Lower leg skin (tissue), 4 donors: ENCODE data around the gene ZSWIM6. TPM values are rescaled to one million over a fixed set of nuclear protein-coding genes. Genes with fewer than 3 reads are reported as not detected.

Experiments
- DNase-seq, 2 donors: peaks; one replicate each; pipeline ENCODE4 v3.0.0-alpha.2; 2019; ENCODE audit warnings: low spot score in 2 of 2
- H3K4me3 ChIP-seq: fragments of 200-600 bp; sonication (generic); 2 replicates; pipeline ENCODE4 v1.5.1; 2017; ENCODE audit warnings: mild to moderate bottlenecking, low read depth; ENCODE audit not compliant: poor library complexity, severe bottlenecking
- POLR2A ChIP-seq, 2 donors: fragments of 450-650 bp; IDR thresholded peaks; one replicate each; pipeline ENCODE4 v1.6.1; 2016 to 2017; ENCODE audit warnings: antibody characterized with exemption in 2 of 2, mild to moderate bottlenecking in 1 of 2, moderate library complexity in 1 of 2
- WGBS, 2 donors: methylation state at CpG; one replicate each; pipeline ENCODE4 v1.1.5; 2018; 5-methylcytosine and 5-hydroxymethylcytosine counted together
- intact Hi-C: fragments of 100-400 bp; cut with DNase I; formaldehyde crosslinking; loops from one replicate; pipeline ENCODE4 v1.15.0; 2023; ENCODE audit warnings: low total_unique reads
- total RNA-seq, 4 donors: library from RNA; depleted of rRNA; stranded (reverse); fragments of >200 nt; gene quantifications; one replicate each; pipeline ENCODE4 v1.1.0, GENCODE V29; 2016
- TF ChIP-seq, protein P1 (sequence below), 3 donors: fragments of 450-650 bp; IDR thresholded peaks; one replicate each; pipeline ENCODE4 v1.5.1; 2016; ENCODE audit warnings: antibody characterized with exemption in 3 of 3, mild to moderate bottlenecking in 3 of 3, moderate library complexity in 2 of 3

ZSWIM6 gene
- total RNA-seq, 4 donors from 2014 or later = 7.1 to 8.7 (median 8.1) TPM

DNA sequence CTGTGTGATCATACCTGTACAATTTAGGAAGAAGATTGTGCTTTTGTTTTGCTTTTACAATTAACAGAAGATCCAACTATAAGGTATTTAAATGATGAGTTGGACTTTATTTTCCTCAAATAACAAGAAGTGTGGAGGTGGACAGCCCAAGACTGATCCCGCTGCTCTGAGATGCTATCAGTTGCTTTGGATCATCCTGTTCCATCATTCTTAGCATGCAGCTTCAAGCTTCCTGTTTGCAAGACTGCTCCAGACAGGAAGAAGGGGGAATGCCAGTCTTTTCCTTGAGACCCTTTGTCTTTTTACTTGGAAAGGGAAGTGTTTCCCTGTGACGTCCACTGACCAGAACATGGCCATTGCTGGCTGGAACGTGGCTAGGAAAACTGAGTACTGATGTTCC, 250.8 kb downstream of the ZSWIM6 start:
- no peak for DNase-seq
- intact Hi-C loops = no loop called here
- 46 to 59% methylated on average over 3 of the region's 3 CpGs for whole genome bisulfite sequencing, 2 donors
- TF ChIP-seq, protein P1, sequence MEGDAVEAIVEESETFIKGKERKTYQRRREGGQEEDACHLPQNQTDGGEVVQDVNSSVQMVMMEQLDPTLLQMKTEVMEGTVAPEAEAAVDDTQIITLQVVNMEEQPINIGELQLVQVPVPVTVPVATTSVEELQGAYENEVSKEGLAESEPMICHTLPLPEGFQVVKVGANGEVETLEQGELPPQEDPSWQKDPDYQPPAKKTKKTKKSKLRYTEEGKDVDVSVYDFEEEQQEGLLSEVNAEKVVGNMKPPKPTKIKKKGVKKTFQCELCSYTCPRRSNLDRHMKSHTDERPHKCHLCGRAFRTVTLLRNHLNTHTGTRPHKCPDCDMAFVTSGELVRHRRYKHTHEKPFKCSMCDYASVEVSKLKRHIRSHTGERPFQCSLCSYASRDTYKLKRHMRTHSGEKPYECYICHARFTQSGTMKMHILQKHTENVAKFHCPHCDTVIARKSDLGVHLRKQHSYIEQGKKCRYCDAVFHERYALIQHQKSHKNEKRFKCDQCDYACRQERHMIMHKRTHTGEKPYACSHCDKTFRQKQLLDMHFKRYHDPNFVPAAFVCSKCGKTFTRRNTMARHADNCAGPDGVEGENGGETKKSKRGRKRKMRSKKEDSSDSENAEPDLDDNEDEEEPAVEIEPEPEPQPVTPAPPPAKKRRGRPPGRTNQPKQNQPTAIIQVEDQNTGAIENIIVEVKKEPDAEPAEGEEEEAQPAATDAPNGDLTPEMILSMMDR (IDR thresholded peaks at IDR 0.05) = no peak
- TF ChIP-seq POLR2A (IDR thresholded peaks at IDR 0.05) = no peak
- no peak overlapping the region for H3K4me3 ChIP-seq

DNA sequence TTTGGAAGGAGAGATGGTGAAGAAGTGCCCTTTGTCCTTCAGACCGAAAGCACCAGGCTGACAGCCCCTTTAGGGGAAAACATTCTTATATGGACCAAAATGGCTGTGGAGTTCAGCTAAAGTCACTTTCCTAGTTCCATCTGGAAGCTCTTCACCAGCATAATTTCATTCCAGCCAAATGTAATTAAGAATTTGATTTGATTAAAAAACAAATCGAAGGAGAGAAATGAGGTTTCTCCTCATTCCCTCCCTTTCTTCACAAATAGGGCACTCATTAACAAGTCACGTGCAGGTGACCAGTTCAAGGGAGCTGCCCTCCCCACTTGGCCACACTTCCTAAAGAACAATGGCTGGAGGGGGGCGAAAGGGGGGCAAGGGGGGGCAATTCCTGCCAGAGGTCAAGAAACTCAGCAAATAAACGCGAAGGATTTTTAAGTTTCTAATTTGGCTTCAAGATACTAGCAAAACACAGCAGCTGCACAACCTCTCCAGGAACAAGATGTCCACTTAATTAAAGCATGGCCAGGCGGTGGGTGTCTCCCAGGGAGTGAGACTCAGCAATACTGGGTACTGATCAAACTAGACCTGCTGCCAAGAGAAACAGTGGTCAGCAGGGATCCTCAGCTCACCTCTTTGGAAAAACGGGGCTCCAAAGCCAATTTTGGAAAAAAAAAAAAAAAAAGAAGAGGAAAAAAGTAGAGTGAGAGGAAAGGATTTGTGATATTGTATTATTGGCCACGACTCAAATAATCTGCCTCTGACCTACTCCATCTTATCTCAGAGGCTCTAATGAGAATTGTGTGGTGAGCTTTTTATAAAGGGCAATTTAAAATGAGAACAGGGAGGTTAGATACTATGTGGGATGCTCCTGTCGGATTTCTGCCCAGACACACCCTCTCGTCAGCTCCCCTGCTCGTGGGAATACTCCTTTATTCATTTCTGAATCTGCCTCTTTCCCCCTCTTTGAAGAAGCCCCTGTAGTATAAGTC, 254.3 kb downstream of the ZSWIM6 start:
- no peak overlapping the region for H3K4me3 ChIP-seq
- intact Hi-C loops = no loop called here
- 60 to 68% methylated on average over 12 of the region's 12 CpGs for WGBS, 2 donors
- DNase-seq = no peak
- TF ChIP-seq, protein P1 (IDR thresholded peaks at IDR 0.05) = no peak
- no peak for TF ChIP-seq POLR2A (IDR thresholded peaks at IDR 0.05)

DNA sequence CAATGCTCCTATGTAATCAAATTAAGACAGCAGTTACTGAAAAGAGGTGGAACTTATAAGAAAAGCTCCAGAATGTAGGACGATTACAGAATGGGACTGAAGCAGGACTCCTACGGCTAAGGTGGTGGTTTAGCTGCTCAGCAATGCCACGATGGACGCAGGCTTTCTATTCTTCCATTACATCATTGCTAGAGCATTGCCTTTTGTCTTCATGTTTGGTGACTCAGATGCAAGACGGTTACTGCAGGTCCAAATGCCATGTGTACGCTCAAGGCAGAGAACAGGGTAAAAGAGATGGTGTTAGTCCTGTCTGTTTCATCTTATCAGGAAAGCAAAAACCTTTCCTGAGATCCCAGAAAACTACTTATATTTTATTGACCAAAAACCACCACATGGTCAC, 255.1 kb downstream of the ZSWIM6 start:
- no peak overlapping the region for H3K4me3 ChIP-seq
- WGBS, 2 donors = 87 to 88% methylated on average over 6 of the region's 6 CpGs
- intact Hi-C loops = no loop called here
- no peak for DNase-seq
- no peak for TF ChIP-seq POLR2A (IDR thresholded peaks at IDR 0.05)
- TF ChIP-seq, protein P1 (IDR thresholded peaks at IDR 0.05) = no peak

DNA sequence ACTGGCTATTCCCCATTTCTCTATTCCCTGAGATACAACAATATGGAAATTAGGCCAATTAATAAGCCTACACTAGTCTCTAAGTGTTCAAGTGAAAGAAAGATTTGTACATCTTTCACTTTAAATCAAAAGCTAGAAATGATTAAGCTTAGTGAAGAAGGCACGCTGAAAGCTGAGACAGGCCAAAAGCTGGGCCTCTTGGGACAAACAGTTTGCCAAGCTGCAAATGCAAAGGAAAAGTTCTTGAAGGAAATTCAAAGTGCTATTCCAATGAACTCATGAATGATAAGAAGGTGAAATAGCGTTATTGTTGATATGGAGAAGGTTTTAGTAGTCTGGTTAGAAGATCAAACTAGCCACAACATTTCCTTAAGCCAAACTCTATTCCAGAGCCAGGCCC, 256.2 kb downstream of the ZSWIM6 start:
- no peak for DNase-seq
- intact Hi-C loops = no loop called here
- no peak for TF ChIP-seq POLR2A (IDR thresholded peaks at IDR 0.05)
- TF ChIP-seq, protein P1 (IDR thresholded peaks at IDR 0.05) = no peak
- H3K4me3 ChIP-seq = no peak overlapping the region
- 46 to 65% methylated on average over 2 of the region's 2 CpGs for WGBS, 2 donors

DNA sequence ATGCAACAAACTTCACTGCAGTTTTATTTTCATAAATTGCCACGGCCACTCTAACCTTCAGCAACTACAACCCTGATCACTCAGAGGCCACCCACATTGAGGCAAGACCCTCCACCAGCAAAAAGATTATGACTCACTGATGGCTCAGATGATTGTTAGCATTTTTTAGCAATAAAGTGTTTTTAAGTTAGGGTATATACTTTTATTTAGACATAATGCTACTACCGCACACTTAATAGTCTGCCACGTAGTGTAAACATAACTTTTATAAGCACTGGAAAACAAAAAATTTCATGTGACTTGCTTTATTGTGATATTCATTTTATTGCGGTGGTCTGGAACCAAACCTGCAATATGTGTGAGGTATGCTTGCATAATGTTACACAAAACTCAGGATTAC, 257.9 kb downstream of the ZSWIM6 start:
- 86 to 87% methylated on average over 4 of the region's 4 CpGs for WGBS, 2 donors
- H3K4me3 ChIP-seq = no peak overlapping the region
- DNase-seq = no peak
- intact Hi-C loops = no loop called here
- TF ChIP-seq POLR2A (IDR thresholded peaks at IDR 0.05) = no peak
- TF ChIP-seq, protein P1 (IDR thresholded peaks at IDR 0.05) = no peak
